GM12878 (cell line): ENCODE data around the gene BPI.

Experiments used
- ASH2L ChIP-seq: fragments of 300-600, 200-600 bp; sonication (generic); IDR thresholded peaks from 2 replicates; pipeline ENCODE4 v1.6.1; 2017; ENCODE audit warnings: low read depth, mild to moderate bottlenecking, borderline replicate concordance
- CTCF ChIP-seq, 3 experiments: IDR thresholded peaks in 2 of 3; conservative IDR thresholded peaks in 1 of 3; 2 replicates each; pipeline ENCODE4 v1.5.1; 2011; ENCODE audit warnings: low read depth in 3 of 3, low read length in 3 of 3, mild to moderate bottlenecking in 3 of 3, control low read depth in 2 of 3, moderate library complexity in 2 of 3, inconsistent platforms in 1 of 3, mixed read lengths in 1 of 3; ENCODE audit not compliant: control insufficient read depth in 2 of 3, insufficient read depth in 1 of 3; ENCODE audit errors: extremely low read depth in 1 of 3
- GABPA ChIP-seq: IDR thresholded peaks from 2 replicates; pipeline ENCODE4 v1.6.1; 2014; ENCODE audit warnings: antibody characterized with exemption, low read depth, mild to moderate bottlenecking, inconsistent platforms
- NFIC ChIP-seq: IDR thresholded peaks from 2 replicates; pipeline ENCODE4 v1.6.1; 2012; ENCODE audit warnings: low read depth, mild to moderate bottlenecking, inconsistent platforms, low read length, moderate library complexity
- POLR2A ChIP-seq: IDR thresholded peaks from 2 replicates; pipeline ENCODE4 v1.6.1; 2011; ENCODE audit warnings: low read depth, mild to moderate bottlenecking, low read length
- POU2F2 ChIP-seq: IDR thresholded peaks from 3 replicates; pipeline ENCODE4 v1.6.1; 2011; ENCODE audit warnings: low read depth, mild to moderate bottlenecking, low read length, borderline replicate concordance
- RCOR1 ChIP-seq: conservative IDR thresholded peaks from 2 replicates; pipeline ENCODE4 v1.6.1; 2012; ENCODE audit warnings: low read depth, low read length, improper control_type of control experiment
- SMC3 ChIP-seq: IDR thresholded peaks from 2 replicates; pipeline ENCODE4 v1.6.1; 2011; ENCODE audit warnings: low read length, improper control_type of control experiment, borderline replicate concordance
- TF ChIP-seq, protein P1 (sequence below): fragments of 450-650 bp; IDR thresholded peaks from 2 replicates; pipeline ENCODE4 v1.6.1; 2018; ENCODE audit warnings: borderline replicate concordance, mild to moderate bottlenecking; ENCODE audit not compliant: partially characterized antibody

- TF ChIP-seq GABPA (no peak), CTCF (IDR thresholded peaks at IDR 0.05 in 2 of 3, conservative IDR thresholded peaks at IDR 0.05 in 1 of 3; ENCODE audit: control insufficient read depth in 2 of 3, extremely low read depth in 1 of 3, insufficient read depth in 1 of 3, low read depth in 3 of 3, low read length in 3 of 3) (no peak), POLR2A (no peak), ASH2L (no peak), NFIC (no peak), RCOR1 (no peak), SMC3 (no peak), POU2F2 (no peak)
- TF ChIP-seq, protein P1, sequence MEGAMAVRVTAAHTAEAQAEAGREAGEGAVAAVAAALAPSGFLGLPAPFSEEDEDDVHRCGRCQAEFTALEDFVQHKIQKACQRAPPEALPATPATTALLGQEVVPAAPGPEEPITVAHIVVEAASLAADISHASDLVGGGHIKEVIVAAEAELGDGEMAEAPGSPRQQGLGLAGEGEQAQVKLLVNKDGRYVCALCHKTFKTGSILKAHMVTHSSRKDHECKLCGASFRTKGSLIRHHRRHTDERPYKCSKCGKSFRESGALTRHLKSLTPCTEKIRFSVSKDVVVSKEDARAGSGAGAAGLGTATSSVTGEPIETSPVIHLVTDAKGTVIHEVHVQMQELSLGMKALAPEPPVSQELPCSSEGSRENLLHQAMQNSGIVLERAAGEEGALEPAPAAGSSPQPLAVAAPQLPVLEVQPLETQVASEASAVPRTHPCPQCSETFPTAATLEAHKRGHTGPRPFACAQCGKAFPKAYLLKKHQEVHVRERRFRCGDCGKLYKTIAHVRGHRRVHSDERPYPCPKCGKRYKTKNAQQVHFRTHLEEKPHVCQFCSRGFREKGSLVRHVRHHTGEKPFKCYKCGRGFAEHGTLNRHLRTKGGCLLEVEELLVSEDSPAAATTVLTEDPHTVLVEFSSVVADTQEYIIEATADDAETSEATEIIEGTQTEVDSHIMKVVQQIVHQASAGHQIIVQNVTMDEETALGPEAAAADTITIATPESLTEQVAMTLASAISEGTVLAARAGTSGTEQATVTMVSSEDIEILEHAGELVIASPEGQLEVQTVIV, result no peak
Measured at GRCh38 chr20:38324159-38324558, 20.2 kb downstream of the BPI start.
